K562 (cell line): ENCODE measurements around the gene DNAJC17. TPM values are rescaled to one million over a fixed set of nuclear protein-coding genes. Genes with fewer than 3 reads are reported as not detected.

Source experiments
- ATAC-seq: fragments of 200-7000 bp; cut with Tn5 transposase; 3 replicates; pipeline ENCODE4 v1.9.1; 2020; ENCODE audit warnings: moderate library complexity
- BruUV-seq: library from RNA; stranded (reverse); fragments of 400-500 nt; replicated peaks from 2 replicates; lab custom pipeline; 2021; lab: Mats Ljungman, UMichigan
- CTCF ChIA-PET: fragments of 300-600 bp; formaldehyde crosslinking; extraction: SDS; loops from one replicate; lab custom pipeline; 2021; ENCODE audit warnings: low intra/inter-chr PET ratio; lab: Yijun Ruan, JAX
- POLR2A ChIA-PET: fragments of 300-600, 350-650 bp; sonication (Branson Sonifier 250); formaldehyde crosslinking; extraction: SDS; loops from one replicate; lab custom pipeline; 2021; ENCODE audit warnings: antibody characterized with exemption, inconsistent platforms; lab: Yijun Ruan, JAX
- DNase-seq, 4 experiments: peaks; one replicate each; pipeline versions ENCODE4 v3.0.0 to v3.0.0-alpha.2; 2011 to 2018; ENCODE audit warnings: low spot score in 3 of 4, mixed read lengths in 3 of 4; ENCODE audit errors: extremely low read depth in 1 of 4
- FAIRE-seq: peaks from 2 replicates; lab custom pipeline; 2011; peaks lifted over from hg19 to GRCh38; lab: Jason Lieb, UNC
- H2AFZ ChIP-seq: 2 replicates; pipeline ENCODE4 v1.6.0; 2011; ENCODE audit warnings: low read depth, low read length, control low read depth, inconsistent platforms
- H3K27ac ChIP-seq: fragments of 200-600 bp; 3 replicates; pipeline ENCODE4 v1.8.0; 2011; ENCODE audit warnings: low read depth, mild to moderate bottlenecking, control low read depth, inconsistent platforms, low read length, moderate library complexity, mixed read lengths; ENCODE audit errors: extremely low read depth
- H3K27me3 ChIP-seq, 2 experiments: fragments of 300-600 bp in 1 of 2; 2 replicates in 1 of 2; 3 replicates in 1 of 2; pipeline versions ENCODE4 v1.6.0 to v1.8.0; 2011; ENCODE audit warnings: inconsistent platforms in 2 of 2, low read length in 2 of 2, mild to moderate bottlenecking in 1 of 2, mixed read lengths in 1 of 2, moderate library complexity in 1 of 2; ENCODE audit not compliant: control insufficient read depth in 2 of 2, insufficient read depth in 2 of 2
- H3K36me3 ChIP-seq: fragments of 300-600 bp; 3 replicates; pipeline ENCODE4 v1.8.0; 2011; ENCODE audit warnings: mild to moderate bottlenecking, low read length, inconsistent platforms; ENCODE audit not compliant: control insufficient read depth, insufficient read depth
- H3K4me1 ChIP-seq, 2 experiments: fragments of 200-600 bp in 1 of 2; replicated peaks in 1 of 2; 2 replicates in 1 of 2; 3 replicates in 1 of 2; pipeline versions ENCODE4 v1.5.1 to v1.8.0; 2011; ENCODE audit warnings: inconsistent platforms in 2 of 2, low read length in 2 of 2, mild to moderate bottlenecking in 1 of 2, mixed read lengths in 1 of 2, moderate library complexity in 1 of 2; ENCODE audit not compliant: control insufficient read depth in 2 of 2, insufficient read depth in 2 of 2
- H3K4me2 ChIP-seq: 2 replicates; pipeline ENCODE4 v1.6.1; 2011; ENCODE audit warnings: low read length, control low read depth, inconsistent platforms, mixed read lengths; ENCODE audit not compliant: insufficient read depth
- H3K4me3 ChIP-seq: fragments of 200-600 bp; sonication (generic), shearing (Covaris generic); 2 replicates; pipeline ENCODE4 v1.5.1; 2016; ENCODE audit warnings: control low read depth, inconsistent platforms
- H3K79me2 ChIP-seq: fragments of 200-600 bp; 3 replicates; pipeline ENCODE4 v1.8.0; 2011; ENCODE audit warnings: low read length, inconsistent platforms; ENCODE audit not compliant: control insufficient read depth, insufficient read depth
- H3K9ac ChIP-seq, 2 experiments: 2 replicates each; pipeline versions ENCODE4 v1.6.0 to v1.6.1; 2011; ENCODE audit warnings: low read depth in 2 of 2, low read length in 2 of 2, control low read depth in 1 of 2, inconsistent platforms in 1 of 2, mild to moderate bottlenecking in 1 of 2, mixed read lengths in 1 of 2; ENCODE audit not compliant: insufficient read depth in 1 of 2
- H3K9me1 ChIP-seq: one replicate; pipeline ENCODE4 v1.6.0; 2011; ENCODE audit warnings: inconsistent platforms, mild to moderate bottlenecking, low read length, moderate library complexity; ENCODE audit not compliant: control insufficient read depth, insufficient read depth
- H3K9me3 ChIP-seq: replicated peaks from 2 replicates; pipeline ENCODE4 v1.5.1; 2011; ENCODE audit warnings: low read depth, low read length, inconsistent platforms; ENCODE audit not compliant: control insufficient read depth, insufficient read depth
- H4K20me1 ChIP-seq: replicated peaks from 2 replicates; pipeline ENCODE4 v1.6.1; 2011; ENCODE audit warnings: low read length, inconsistent platforms, mixed read lengths; ENCODE audit not compliant: control insufficient read depth, insufficient read depth
- BCL6 ChIP-seq: fragments of 250-450 bp; sonication (Bioruptor Pico); IDR thresholded peaks from 2 replicates; pipeline ENCODE4 v1.4.0; 2020
- BCOR ChIP-seq: fragments of 450-650 bp; IDR thresholded peaks from 2 replicates; pipeline ENCODE4 v1.6.1; 2016
- KDM1A ChIP-seq, 2 experiments: fragments of 450-650 bp; IDR thresholded peaks; 2 replicates each; pipeline ENCODE4 v1.6.1; 2016; ENCODE audit warnings: mild to moderate bottlenecking in 2 of 2
- RAD51 ChIP-seq: fragments of 450-650 bp; IDR thresholded peaks from 2 replicates; pipeline ENCODE4 v1.7.1; 2016; ENCODE audit warnings: low read depth, mild to moderate bottlenecking, borderline replicate concordance
- TBP ChIP-seq: optimal IDR thresholded peaks from 2 replicates; pipeline ENCODE3; 2011; ENCODE audit warnings: low read depth, low read length, improper control_type of control experiment
- TEAD4 ChIP-seq, 2 experiments: sonication (generic) in 1 of 2; formaldehyde crosslinking in 1 of 2; IDR thresholded peaks; 2 replicates each; pipeline versions ENCODE4 v1.6.1 to v1.8.0; 2012 to 2022; ENCODE audit warnings: borderline replicate concordance in 1 of 2, inconsistent platforms in 1 of 2, low read length in 1 of 2, mild to moderate bottlenecking in 1 of 2, missing genetic modification reagents in 1 of 2
- ZBTB1 ChIP-seq: sonication (generic); formaldehyde crosslinking; IDR thresholded peaks from 2 replicates; pipeline ENCODE4 v1.8.1; 2023; ENCODE audit warnings: missing genetic modification reagents, low read depth, mild to moderate bottlenecking, borderline replicate concordance
- ZKSCAN3 ChIP-seq: fragments of 250-450 bp; sonication (Bioruptor Pico); IDR thresholded peaks from 2 replicates; pipeline ENCODE4 v1.4.0; 2020
- WGBS: fragments of 100-300 bp; shearing (Covaris generic); methylation state at CpG from one replicate; pipeline ENCODE4 v1.1.6; 2016; ENCODE audit warnings: low coverage, mixed read lengths; ENCODE audit not compliant: insufficient coverage; ENCODE audit errors: missing lambda C conversion rate; 5-methylcytosine and 5-hydroxymethylcytosine counted together
- in situ Hi-C: fragments of 300-500 bp; cut with MboI; formaldehyde crosslinking; loops from 4 replicates; pipeline ENCODE4 v1.15.0; 2018; ENCODE audit warnings: inconsistent platforms, mixed read lengths
- intact Hi-C: fragments of 100-400 bp; cut with micrococcal nuclease; formaldehyde crosslinking; loops from 2 replicates; pipeline ENCODE4 v1.14.2; 2022
- polyA plus RNA-seq, 8 experiments: library from polyadenylated mRNA; depleted of rRNA in 4 of 8; stranded (reverse) in 5 of 8; unstranded in 3 of 8; fragments of >200 nt; fragmentation: Nextera tagmentation in 2 of 8; fragmentation: Illumina TruSeq in 1 of 8; extraction: Ambion mirVana in 2 of 8; extraction: Trizol in 1 of 8; gene quantifications; 2 replicates each; pipeline versions ENCODE4 v1.2.1 to v1.2.3, GENCODE V29; 2011 to 2014; ENCODE audit warnings: inconsistent platforms in 1 of 8, missing spikeins in 1 of 8
- total RNA-seq, 7 experiments: library from RNA; depleted of rRNA in 6 of 7; stranded (reverse); fragments of >200 nt in 6 of 7; fragmentation: Illumina TruSeq in 2 of 7; extraction: Trizol in 2 of 7; gene quantifications; 2 replicates each; pipeline versions ENCODE4 v1.2.1 to v1.2.3, GENCODE V29; 2011 to 2021; ENCODE audit warnings: low replicate concordance in 1 of 7
- TF ChIP-seq, protein P1 (sequence below): fragments of 450-650 bp; IDR thresholded peaks from 2 replicates; pipeline ENCODE4 v1.6.1; 2018; ENCODE audit not compliant: partially characterized antibody
- TF ChIP-seq, protein P2 (sequence below): fragments of 250-450 bp; sonication (Bioruptor Pico); IDR thresholded peaks from 2 replicates; pipeline ENCODE4 v1.8.0; 2022; ENCODE audit warnings: inconsistent platforms, mild to moderate bottlenecking, moderate library complexity, borderline replicate concordance
- TF ChIP-seq, protein P3 (sequence below): fragments of 450-650 bp; formaldehyde crosslinking; IDR thresholded peaks from 2 replicates; pipeline ENCODE4 v1.4.0; 2020; ENCODE audit warnings: mild to moderate bottlenecking, mixed read lengths
- TF ChIP-seq, protein P4 (sequence below): fragments of 250-450 bp; sonication (Bioruptor Pico); IDR thresholded peaks from 2 replicates; pipeline ENCODE4 v1.5.0; 2021

DNAJC17 gene
- total and polyA plus RNA-seq, 9 of the 15 experiments (the other 6 are each of a cell fraction or from before 2014, with no cell fraction given) = 2.4 to 79.4 (median 44.2) TPM

DNA sequence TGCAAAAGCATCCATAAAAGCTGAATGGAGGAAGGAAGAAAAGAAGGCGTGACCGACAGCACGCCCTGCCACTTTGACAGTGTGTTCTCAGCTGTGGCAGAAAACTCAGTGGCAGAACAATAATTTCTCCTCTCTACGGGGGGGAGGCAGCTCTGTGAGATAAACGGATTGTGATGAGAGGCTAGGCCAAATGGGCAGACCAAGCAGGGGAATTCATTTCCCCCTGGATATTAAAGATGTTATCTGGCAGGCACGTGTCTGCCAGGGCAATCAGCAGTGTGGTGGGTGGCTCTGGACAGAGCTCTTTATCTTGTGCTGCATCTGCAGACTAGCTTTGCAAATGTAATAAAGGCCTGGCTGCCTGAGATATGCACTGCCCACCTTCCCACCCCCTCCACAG, 50.3 kb downstream of the DNAJC17 start (continued):
- TF ChIP-seq, protein P1, sequence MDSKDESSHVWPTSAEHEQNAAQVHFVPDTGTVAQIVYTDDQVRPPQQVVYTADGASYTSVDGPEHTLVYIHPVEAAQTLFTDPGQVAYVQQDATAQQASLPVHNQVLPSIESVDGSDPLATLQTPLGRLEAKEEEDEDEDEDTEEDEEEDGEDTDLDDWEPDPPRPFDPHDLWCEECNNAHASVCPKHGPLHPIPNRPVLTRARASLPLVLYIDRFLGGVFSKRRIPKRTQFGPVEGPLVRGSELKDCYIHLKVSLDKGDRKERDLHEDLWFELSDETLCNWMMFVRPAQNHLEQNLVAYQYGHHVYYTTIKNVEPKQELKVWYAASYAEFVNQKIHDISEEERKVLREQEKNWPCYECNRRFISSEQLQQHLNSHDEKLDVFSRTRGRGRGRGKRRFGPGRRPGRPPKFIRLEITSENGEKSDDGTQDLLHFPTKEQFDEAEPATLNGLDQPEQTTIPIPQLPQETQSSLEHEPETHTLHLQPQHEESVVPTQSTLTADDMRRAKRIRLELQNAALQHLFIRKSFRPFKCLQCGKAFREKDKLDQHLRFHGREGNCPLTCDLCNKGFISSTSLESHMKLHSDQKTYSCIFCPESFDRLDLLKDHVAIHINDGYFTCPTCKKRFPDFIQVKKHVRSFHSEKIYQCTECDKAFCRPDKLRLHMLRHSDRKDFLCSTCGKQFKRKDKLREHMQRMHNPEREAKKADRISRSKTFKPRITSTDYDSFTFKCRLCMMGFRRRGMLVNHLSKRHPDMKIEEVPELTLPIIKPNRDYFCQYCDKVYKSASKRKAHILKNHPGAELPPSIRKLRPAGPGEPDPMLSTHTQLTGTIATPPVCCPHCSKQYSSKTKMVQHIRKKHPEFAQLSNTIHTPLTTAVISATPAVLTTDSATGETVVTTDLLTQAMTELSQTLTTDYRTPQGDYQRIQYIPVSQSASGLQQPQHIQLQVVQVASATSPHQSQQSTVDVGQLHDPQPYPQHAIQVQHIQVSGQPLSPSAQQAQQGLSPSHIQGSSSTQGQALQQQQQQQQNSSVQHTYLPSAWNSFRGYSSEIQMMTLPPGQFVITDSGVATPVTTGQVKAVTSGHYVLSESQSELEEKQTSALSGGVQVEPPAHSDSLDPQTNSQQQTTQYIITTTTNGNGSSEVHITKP = peak; percentile 18

DNA sequence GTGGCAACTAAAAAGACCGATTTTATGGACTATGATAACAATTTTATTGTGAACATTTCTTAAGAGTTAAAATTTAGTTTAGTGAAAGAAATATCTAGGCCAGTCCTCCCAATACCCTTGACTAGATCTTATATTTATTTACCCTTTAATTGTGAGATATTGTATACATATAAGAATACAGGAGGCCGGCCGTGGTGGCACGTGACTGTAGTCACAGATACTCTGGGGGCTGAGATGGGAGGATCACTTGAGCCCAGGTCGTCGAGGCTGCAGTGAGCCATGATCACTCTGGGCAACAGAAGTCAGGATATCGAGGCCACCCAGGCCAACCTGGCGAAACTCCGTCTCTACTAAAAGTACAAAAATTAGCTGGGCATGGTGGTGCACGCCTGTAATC, 51.5 kb downstream of the DNAJC17 start:
- ChIA-PET POLR2A (interaction anchor here (0.6 to 1.5 kb wide), 8 partner anchors 8 to 186 kb away, joined by 3 to 5 read pairs (median 3); partner anchors contain the start of gene VPS18), CTCF (interaction anchor here (0.6 kb wide), 1 partner anchor 58 kb away, joined by 3 read pairs; no protein-coding TSS in a partner anchor)
- H3K9ac ChIP-seq = peak overlapping the region; percentile 88 to 95
- H2AFZ ChIP-seq = peak overlapping the region; percentile 90
- H3K36me3 ChIP-seq = peaks cover 27% of the 10 kb centered on the region
- H4K20me1 ChIP-seq = 0 out of 2 replicates have a peak, but pooled peaks cover 4% of the 10 kb centered on the region
- H3K4me3 ChIP-seq = peak overlapping the region; percentile 99; the same call in 1 of the 2 replicates
- peak in 1 of 4 experiments; percentile 55 for DNase-seq
- H3K9me3 ChIP-seq = no peaks in the 10 kb centered on the region
- peaks cover 36 to 43% of the 10 kb centered on the region in 2 experiments for H3K4me1 ChIP-seq
- peak overlapping the region; percentile 97 for H3K27ac ChIP-seq
- no peak for ATAC-seq
- 35% methylated on average over 9 of the region's 10 CpGs for WGBS
- no peaks in the 10 kb centered on the region for H3K27me3 ChIP-seq
- in situ Hi-C loops = no loop called here
- no peak for FAIRE-seq
- H3K79me2 ChIP-seq = peaks cover 42% of the 10 kb centered on the region
- H3K4me2 ChIP-seq = peak overlapping the region; percentile 83; the same call in 1 of the 2 replicates
- H3K9me1 ChIP-seq = no peaks in the 10 kb centered on the region
- intact Hi-C loops = loop anchor here (10.0 kb wide), 1 partner anchor 191 kb away; the partner anchor contains the start of genes CCDC32 and RPUSD2
- no TSS peak for BruUV-seq
- peak; percentile 76 for TF ChIP-seq RAD51
- TF ChIP-seq, protein P2, sequence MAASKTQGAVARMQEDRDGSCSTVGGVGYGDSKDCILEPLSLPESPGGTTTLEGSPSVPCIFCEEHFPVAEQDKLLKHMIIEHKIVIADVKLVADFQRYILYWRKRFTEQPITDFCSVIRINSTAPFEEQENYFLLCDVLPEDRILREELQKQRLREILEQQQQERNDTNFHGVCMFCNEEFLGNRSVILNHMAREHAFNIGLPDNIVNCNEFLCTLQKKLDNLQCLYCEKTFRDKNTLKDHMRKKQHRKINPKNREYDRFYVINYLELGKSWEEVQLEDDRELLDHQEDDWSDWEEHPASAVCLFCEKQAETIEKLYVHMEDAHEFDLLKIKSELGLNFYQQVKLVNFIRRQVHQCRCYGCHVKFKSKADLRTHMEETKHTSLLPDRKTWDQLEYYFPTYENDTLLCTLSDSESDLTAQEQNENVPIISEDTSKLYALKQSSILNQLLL = no peak
- no peak for TF ChIP-seq KDM1A (IDR thresholded peaks at IDR 0.05)
- no peak for TF ChIP-seq BCL6 (CRISPR knock-in tag)
- TF ChIP-seq, protein P3, sequence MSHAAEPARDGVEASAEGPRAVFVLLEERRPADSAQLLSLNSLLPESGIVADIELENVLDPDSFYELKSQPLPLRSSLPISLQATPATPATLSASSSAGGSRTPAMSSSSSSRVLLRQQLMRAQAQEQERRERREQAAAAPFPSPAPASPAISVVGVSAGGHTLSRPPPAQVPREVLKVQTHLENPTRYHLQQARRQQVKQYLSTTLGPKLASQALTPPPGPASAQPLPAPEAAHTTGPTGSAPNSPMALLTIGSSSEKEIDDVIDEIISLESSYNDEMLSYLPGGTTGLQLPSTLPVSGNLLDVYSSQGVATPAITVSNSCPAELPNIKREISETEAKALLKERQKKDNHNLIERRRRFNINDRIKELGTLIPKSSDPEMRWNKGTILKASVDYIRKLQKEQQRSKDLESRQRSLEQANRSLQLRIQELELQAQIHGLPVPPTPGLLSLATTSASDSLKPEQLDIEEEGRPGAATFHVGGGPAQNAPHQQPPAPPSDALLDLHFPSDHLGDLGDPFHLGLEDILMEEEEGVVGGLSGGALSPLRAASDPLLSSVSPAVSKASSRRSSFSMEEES (CRISPR knock-in tag) = peak; percentile 65
- TF ChIP-seq, protein P4, sequence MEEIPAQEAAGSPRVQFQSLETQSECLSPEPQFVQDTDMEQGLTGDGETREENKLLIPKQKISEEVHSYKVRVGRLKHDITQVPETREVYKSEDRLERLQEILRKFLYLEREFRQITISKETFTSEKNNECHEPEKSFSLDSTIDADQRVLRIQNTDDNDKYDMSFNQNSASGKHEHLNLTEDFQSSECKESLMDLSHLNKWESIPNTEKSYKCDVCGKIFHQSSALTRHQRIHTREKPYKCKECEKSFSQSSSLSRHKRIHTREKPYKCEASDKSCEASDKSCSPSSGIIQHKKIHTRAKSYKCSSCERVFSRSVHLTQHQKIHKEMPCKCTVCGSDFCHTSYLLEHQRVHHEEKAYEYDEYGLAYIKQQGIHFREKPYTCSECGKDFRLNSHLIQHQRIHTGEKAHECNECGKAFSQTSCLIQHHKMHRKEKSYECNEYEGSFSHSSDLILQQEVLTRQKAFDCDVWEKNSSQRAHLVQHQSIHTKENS (CRISPR knock-in tag) = no peak
- TF ChIP-seq TEAD4 (IDR thresholded peaks at IDR 0.05; ENCODE audit: low read length) = no peak
- TF ChIP-seq TEAD4 (CRISPR knock-in tag; IDR thresholded peaks at IDR 0.05; ENCODE audit: borderline replicate concordance) = no peak
- TF ChIP-seq TBP = no peak
- no peak for TF ChIP-seq ZBTB1 (CRISPR knock-in tag)
- no peak for TF ChIP-seq ZKSCAN3 (CRISPR knock-in tag)
- peak; percentile 50 for TF ChIP-seq BCOR
